ENCODE measurements around the gene TNFRSF4.

TNFRSF4 gene

GRCh38 chr1:1245178-1245816 lies 31.3 kb upstream of the TNFRSF4 start:
- DNase-seq (ENCODE audit: low read depth in 2 of 2), result no peak

- DNase-seq (ENCODE audit: low read depth in 2 of 2), result no peak
Measured at GRCh38 chr1:1244192-1244811, 30.3 kb upstream of the TNFRSF4 start.

GRCh38 chr1:1243807-1244191 lies 29.8 kb upstream of the TNFRSF4 start:
- DNase-seq (ENCODE audit: low read depth in 2 of 2), result no peak

DNA sequence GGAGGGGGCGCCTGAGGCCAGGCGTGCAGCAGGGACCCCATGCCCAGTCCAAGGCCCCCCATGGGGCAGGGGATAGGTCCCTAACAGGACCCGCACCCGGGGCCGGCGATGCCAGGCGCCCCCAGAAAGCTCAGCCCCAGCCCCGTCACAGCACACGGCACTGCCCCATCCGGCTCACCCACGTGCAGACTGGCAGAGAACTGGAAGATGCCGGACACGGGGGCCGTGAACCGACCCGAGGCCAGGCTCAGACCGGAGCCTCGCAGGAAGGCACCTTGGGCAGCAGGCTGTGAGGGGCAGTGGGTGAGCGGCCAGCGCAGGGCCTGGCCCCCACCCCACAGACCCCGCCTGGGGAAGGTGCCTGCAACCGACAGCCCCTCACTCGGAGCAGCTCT lies 29.3 kb upstream of the TNFRSF4 start:
- no peak for DNase-seq (ENCODE audit: low read depth in 2 of 2)

DNA sequence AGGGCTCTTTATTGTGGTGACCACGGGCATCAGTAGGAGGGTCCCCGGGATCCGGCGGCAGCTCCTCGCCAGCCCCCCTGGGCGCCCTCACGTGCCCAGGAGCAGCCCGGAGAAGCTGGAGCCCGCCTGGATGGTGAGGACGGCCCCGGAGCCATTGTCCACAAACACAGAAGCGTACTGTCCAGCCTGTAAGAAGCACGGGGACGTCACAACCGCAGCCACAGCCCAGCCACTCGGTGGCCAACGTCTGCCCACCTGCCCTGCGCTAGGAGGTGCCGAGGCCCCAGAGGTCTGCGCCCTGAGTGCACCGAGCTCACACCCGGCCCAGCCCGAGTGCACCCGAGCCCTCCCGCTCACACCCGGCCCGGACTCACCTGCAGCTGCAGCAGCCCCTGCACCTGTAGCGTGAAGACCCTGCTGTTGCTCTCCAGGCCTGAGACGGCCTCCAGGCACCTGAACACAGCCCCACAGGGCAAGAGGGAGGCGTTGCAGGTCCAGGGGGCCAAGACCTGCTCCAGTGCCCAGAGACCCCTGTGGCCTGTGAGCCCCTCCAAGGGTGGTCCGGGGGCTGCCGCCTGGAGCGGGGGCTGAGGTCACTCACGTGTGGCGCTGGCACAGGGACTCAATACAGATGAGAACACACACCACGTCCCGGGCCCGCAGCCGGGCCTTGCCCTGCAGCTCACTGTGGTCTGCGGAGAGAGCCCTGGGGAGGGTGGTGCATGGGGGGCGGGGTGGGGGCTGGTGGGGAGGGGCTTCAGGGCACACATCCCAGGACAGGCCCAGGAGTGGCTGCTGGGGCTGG lies 28.7 kb upstream of the TNFRSF4 start:
- no peak for DNase-seq (ENCODE audit: low read depth in 2 of 2)

GRCh38 chr1:1241588-1242219 lies 27.8 kb upstream of the TNFRSF4 start:
- DNase-seq (ENCODE audit: low read depth in 2 of 2), result no peak

- no peak for DNase-seq (ENCODE audit: low read depth in 2 of 2)
Measured at GRCh38 chr1:1240822-1241587, 27.1 kb upstream of the TNFRSF4 start.

GRCh38 chr1:1240348-1240732 lies 26.4 kb upstream of the TNFRSF4 start:
- no peak for DNase-seq (ENCODE audit: low read depth in 2 of 2)

DNA sequence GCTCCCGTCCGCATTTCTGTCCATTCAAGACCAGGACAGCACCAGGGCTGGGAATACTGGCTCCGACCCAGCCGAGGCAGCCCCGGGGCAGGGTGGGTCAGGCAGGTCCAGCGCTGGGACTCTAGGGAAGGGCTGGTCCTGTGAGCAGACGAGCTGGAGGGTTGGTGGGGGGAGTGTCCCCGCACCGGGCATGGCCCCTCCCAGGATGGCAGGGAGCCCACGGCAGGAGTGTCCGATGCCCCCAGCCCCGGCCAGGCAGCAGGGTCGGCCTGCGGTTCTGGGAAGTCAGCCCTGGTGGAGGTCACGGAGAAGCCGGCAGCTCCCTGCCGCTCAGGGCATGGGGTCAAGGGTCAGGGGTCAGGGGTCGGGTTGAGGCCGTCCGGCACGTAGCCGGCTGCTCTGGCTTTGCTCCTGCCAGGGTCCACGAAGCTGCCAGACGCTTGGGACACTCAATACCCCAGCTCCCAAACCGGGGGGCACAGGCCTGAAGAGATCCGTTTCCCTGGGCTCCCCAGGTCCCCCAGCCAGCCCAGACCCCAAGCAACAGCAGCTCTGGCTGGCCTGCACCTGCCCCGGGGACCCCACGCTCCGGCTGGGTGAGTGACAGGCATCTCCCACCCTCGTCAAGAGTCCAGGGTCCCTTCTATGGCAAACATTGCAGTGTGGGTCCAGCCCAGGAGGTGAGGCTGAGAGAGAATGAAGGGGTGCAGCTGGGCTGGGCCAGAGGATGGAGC lies 25.8 kb upstream of the TNFRSF4 start:
- DNase-seq (ENCODE audit: low read depth in 2 of 2), result no peak

DNA sequence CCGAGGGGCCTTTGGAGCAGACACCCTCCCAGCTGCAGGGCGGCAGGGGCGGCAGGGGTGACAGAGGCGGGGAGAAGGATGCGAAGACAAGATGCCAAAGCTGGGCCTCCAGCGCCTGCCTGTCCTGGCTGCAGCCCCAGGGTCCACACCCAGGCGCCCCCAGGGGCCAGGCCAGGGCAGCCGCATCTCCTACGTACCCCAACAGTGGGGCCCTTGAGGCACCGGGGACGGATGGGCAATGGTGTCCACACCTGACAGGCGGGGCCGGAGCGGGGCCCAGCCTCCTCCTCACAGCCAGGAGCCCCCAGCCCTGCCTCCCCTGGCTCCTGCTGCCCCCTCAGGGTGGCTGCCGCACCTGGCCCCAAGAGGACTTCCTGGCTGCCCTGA lies 25.3 kb upstream of the TNFRSF4 start:
- no peak for DNase-seq (ENCODE audit: low read depth in 2 of 2)

GRCh38 chr1:1238702-1239178 lies 24.8 kb upstream of the TNFRSF4 start:
- DNase-seq (ENCODE audit: low read depth in 2 of 2), result no peak

- DNase-seq (ENCODE audit: low read depth in 2 of 2), result no peak
Measured at GRCh38 chr1:1237874-1238701, 24.1 kb upstream of the TNFRSF4 start.

DNA sequence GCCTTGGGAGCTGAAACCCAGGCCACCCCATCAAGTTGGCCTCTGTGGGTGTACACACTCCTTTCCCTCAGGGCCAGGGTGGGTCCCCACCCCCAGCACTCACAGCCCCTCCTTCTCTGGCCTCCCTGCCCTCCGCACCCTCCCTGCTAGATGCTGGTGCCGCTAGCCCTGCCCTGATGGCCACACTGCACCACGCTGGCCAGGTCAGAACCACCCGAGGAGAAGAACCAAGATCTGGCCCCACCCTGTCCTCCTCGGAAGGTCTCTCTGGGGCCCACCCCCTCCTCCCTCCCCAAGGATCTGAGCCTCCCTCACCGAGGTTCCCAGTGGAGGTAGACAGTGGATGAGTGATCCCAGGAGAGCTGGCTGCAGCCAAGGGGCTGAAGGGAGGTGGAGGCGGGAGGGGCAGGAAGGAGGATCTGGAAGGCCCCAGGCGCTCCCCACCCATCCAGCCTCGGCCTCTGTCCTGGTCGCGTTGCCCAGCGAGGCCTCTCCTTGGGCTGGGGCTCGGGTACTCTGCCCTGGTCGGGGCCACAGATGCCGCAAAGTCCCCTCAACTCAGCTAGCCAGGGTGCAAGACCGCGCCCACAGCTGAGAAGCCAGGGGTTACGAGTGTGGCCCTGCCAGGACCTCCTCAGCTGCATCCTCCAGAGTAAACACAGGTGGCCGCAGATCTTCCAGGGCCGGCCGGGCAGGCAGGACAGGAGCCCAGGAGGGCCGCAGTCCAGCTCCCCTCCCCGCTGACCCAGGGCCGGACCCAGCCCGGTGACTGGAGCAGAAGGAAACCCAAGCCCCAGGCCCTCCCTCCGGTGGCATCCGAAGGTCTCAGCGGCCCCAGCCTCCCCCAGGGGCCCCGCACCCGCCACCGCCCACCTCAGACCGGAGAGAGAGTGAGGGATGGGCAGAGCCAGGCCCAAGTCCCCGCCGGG lies 23.3 kb upstream of the TNFRSF4 start:
- no peak for DNase-seq (ENCODE audit: low read depth in 2 of 2)

- no peak for DNase-seq (ENCODE audit: low read depth in 2 of 2)
Measured at GRCh38 chr1:1236176-1236763, 22.3 kb upstream of the TNFRSF4 start.

GRCh38 chr1:1235016-1235744 lies 21.2 kb upstream of the TNFRSF4 start:
- no peak for DNase-seq (ENCODE audit: low read depth in 2 of 2)

DNA sequence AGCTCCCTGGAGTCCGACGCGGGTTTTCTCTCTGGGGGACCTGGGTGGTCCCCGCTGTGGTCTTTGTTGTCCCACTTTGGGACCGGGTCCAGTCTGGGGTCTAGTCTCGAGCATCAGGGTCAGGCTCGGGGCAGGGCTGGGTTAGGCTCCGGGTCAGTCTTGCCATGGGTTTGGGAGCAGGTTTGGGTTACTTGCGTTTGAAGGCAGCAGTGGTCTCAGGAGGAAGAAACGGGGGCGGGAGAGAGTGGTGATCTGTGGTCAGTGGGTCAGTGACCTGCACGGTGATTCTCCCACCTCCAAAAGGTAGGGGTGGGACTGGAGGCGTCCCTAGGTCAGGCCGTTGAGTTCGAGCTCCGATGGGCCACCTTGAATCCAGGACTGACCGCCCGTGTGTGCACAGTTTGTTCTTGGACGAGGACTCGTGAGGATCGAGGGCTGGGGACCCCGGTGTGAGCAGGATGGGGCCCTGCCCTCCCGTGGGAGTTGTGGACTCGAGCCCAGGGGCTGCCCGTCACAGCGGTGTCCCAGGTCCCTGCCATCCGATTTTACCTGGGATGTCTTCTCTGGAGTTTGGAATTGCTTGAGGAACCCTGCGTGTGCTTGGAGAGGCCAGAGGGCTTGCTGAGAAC lies 20.3 kb upstream of the TNFRSF4 start:
- DNase-seq (ENCODE audit: low read depth in 2 of 2), result no peak

- DNase-seq (ENCODE audit: low read depth in 2 of 2), result no peak
Measured at GRCh38 chr1:1233567-1233892, 19.6 kb upstream of the TNFRSF4 start.

All from fibroblast of skin of left biceps (primary cell).